ENCODE data around the gene PLET1. TPM values are rescaled to one million over a fixed set of nuclear protein-coding genes. Genes with fewer than 3 reads are reported as not detected.

The PLET1 gene
- total RNA-seq, 1 experiment from 2014 or later: not detected

DNA sequence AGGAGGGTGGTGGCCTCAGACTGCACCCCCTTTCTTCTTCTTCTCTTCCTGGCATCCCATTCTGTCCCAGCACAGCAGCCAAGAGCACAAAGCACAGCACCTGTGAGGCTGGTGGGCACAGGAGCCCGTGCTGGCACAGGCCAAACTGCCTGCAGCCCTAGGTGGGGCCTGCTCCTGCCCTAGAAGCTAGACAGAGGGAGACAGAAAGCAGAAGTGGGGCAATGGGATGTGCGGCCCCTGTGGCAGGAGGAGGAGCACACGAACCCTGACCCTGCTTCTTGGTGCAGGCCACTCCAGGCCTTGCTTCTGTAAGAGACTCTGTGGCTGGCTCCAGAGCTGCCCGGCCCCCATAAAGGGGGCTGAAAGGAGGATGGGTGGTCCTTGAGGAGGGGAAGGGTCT, 38.4 kb downstream of the PLET1 start:
- no peak overlapping the region for H2BK120ac ChIP-seq (ENCODE audit: low read depth, low read length, poor library complexity, severe bottlenecking)
- no peak overlapping the region for H3K18ac ChIP-seq (ENCODE audit: insufficient read length, low read depth, low read length)
- no peak overlapping the region for H3T11ph ChIP-seq (ENCODE audit: low read length)
- H3K4me1 ChIP-seq (ENCODE audit: insufficient read depth, low read length): no peaks in the 10 kb centered on the region
- no peak overlapping the region for H3K4me2 ChIP-seq (ENCODE audit: insufficient read depth, insufficient read length, low read length)
- H3K23me2 ChIP-seq (ENCODE audit: insufficient read length, low read depth, low read length, poor library complexity, severe bottlenecking): peaks cover 8% of the 10 kb centered on the region
- no peak overlapping the region for H2BK5ac ChIP-seq (ENCODE audit: insufficient read length, low read length)
- H3K4me1 Mint-ChIP-seq: peaks cover 4% of the 10 kb centered on the region in 2 experiments
- no peak overlapping the region for H3K4me3 Mint-ChIP-seq
- no peak overlapping the region for H3K4ac ChIP-seq (ENCODE audit: low read depth, low read length)
- no peak for DNase-seq
- H3K36me3 Mint-ChIP-seq (ENCODE audit: insufficient read depth in 1 of 3, low read depth in 3 of 3): no peaks in the 10 kb centered on the region; a peak in 1 of 7 replicates
- H3K27me3 Mint-ChIP-seq (ENCODE audit: low read depth): peaks cover 21% of the 10 kb centered on the region
- H3K27ac Mint-ChIP-seq: no peak overlapping the region
- H2BK20ac ChIP-seq (ENCODE audit: low read depth, low read length, poor library complexity, severe bottlenecking): no peak overlapping the region
- no CpG with 5 or more reads among the region's 4 CpGs for WGBS (ENCODE audit: extremely low coverage, insufficient read length, low lambda C conversion rate)
- no peaks in the 10 kb centered on the region; the same call in 1 of the 2 replicates for H3K79me2 ChIP-seq (ENCODE audit: insufficient read depth, low read length)
- no peak overlapping the region for H2BK12ac ChIP-seq (ENCODE audit: insufficient read length, low read depth, low read length)
- no peak overlapping the region for H3K23ac ChIP-seq (ENCODE audit: insufficient read length, low read depth, low read length)
- H3K14ac ChIP-seq (ENCODE audit: insufficient read depth, low read length): no peak overlapping the region
- no peaks in the 10 kb centered on the region; a peak in 1 of 5 replicates for H3K9me3 Mint-ChIP-seq
- no peak overlapping the region for H2AK5ac ChIP-seq (ENCODE audit: insufficient read length, low read length)
- H3K56ac ChIP-seq (ENCODE audit: insufficient read length, low read depth, low read length): no peak overlapping the region
- H4K91ac ChIP-seq (ENCODE audit: insufficient read length, low read depth, low read length): no peak overlapping the region
- no peaks in the 10 kb centered on the region for H4K20me1 ChIP-seq (ENCODE audit: control insufficient read depth, insufficient read depth, insufficient read length)
- H3K27ac ChIP-seq (ENCODE audit: insufficient read length, low read depth, low read length): no peak overlapping the region
- H4K8ac ChIP-seq (replicated peaks; ENCODE audit: insufficient read length, low read depth, low read length): no peak overlapping the region
- H3K79me1 ChIP-seq (ENCODE audit: insufficient read depth, low read depth, low read length, poor library complexity, severe bottlenecking): no peaks in the 10 kb centered on the region
- H4K5ac ChIP-seq (ENCODE audit: insufficient read length, low read depth, low read length): no peak overlapping the region
- no peaks in the 10 kb centered on the region for H3K9me3 ChIP-seq (ENCODE audit: control insufficient read depth, low read depth, low read length)
- no peak overlapping the region for H2BK15ac ChIP-seq (ENCODE audit: low read depth, low read length)
- no peak overlapping the region for H2AFZ ChIP-seq (ENCODE audit: low read length)
- no peaks in the 10 kb centered on the region; the same call in 1 of the 2 replicates for H3K27me3 ChIP-seq (ENCODE audit: insufficient read depth, low read length)
- TF ChIP-seq, protein P1, sequence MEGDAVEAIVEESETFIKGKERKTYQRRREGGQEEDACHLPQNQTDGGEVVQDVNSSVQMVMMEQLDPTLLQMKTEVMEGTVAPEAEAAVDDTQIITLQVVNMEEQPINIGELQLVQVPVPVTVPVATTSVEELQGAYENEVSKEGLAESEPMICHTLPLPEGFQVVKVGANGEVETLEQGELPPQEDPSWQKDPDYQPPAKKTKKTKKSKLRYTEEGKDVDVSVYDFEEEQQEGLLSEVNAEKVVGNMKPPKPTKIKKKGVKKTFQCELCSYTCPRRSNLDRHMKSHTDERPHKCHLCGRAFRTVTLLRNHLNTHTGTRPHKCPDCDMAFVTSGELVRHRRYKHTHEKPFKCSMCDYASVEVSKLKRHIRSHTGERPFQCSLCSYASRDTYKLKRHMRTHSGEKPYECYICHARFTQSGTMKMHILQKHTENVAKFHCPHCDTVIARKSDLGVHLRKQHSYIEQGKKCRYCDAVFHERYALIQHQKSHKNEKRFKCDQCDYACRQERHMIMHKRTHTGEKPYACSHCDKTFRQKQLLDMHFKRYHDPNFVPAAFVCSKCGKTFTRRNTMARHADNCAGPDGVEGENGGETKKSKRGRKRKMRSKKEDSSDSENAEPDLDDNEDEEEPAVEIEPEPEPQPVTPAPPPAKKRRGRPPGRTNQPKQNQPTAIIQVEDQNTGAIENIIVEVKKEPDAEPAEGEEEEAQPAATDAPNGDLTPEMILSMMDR (conservative IDR thresholded peaks at IDR 0.05): no peak
- no peak overlapping the region for H3K9ac ChIP-seq (ENCODE audit: extremely low read depth, insufficient read length, low read length)
